SU-DHL-6 (cell line): ENCODE measurements around the gene ORC4.

Experiments
- H2AFZ ChIP-seq: fragments of 200-600 bp; sonication (generic); 2 replicates; pipeline ENCODE4 v1.6.1; 2014; ENCODE audit warnings: low read depth, mild to moderate bottlenecking, moderate library complexity, mixed read lengths, antibody characterized with exemption, low read length; ENCODE audit not compliant: severe bottlenecking
- H3F3A ChIP-seq: fragments of 200-600 bp; shearing (Covaris generic); 2 replicates; pipeline ENCODE4 v1.6.0; 2016; ENCODE audit warnings: antibody characterized with exemption, mild to moderate bottlenecking; ENCODE audit not compliant: insufficient read depth
- H3K27ac ChIP-seq: fragments of 200-600 bp; sonication (generic); 2 replicates; pipeline ENCODE4 v1.5.1; 2016; ENCODE audit warnings: low read depth, mild to moderate bottlenecking, low read length, moderate library complexity, mixed read lengths
- H3K27me3 ChIP-seq: fragments of 200-600 bp; sonication (generic), shearing (Covaris generic); 2 replicates; pipeline ENCODE4 v1.6.0; 2014; ENCODE audit warnings: mild to moderate bottlenecking, low read length
- H3K36me3 ChIP-seq: fragments of 200-600 bp; sonication (generic); 2 replicates; pipeline ENCODE4 v1.6.1; 2014; ENCODE audit warnings: mild to moderate bottlenecking, low read length, mixed read lengths
- H3K4me2 ChIP-seq: fragments of 300-600, 200-600 bp; shearing (Covaris generic), sonication (generic); 2 replicates; pipeline ENCODE4 v1.6.0; 2014; ENCODE audit warnings: low read length, low read depth, mild to moderate bottlenecking; ENCODE audit not compliant: poor library complexity, severe bottlenecking
- H3K4me3 ChIP-seq: fragments of 200-600 bp; sonication (generic); 2 replicates; pipeline ENCODE4 v1.5.1; 2014; ENCODE audit warnings: antibody characterized with exemption, low read length, mild to moderate bottlenecking, mixed read lengths; ENCODE audit not compliant: insufficient read depth, poor library complexity, severe bottlenecking
- H3K79me2 ChIP-seq: fragments of 200-600 bp; sonication (generic); 2 replicates; pipeline ENCODE4 v1.6.1; 2014; ENCODE audit warnings: mild to moderate bottlenecking, low read length, moderate library complexity; ENCODE audit not compliant: insufficient read depth
- H3K9ac ChIP-seq: fragments of 200-600 bp; sonication (generic); 2 replicates; pipeline ENCODE4 v1.7.0; 2014; ENCODE audit warnings: mild to moderate bottlenecking, low read length
- H3K9me2 ChIP-seq: fragments of 200-600 bp; sonication (generic); replicated peaks from 2 replicates; pipeline ENCODE4 v1.6.1; 2014; ENCODE audit warnings: low read length; ENCODE audit not compliant: insufficient read depth
- H3K9me3 ChIP-seq: fragments of 200-600 bp; sonication (generic); 2 replicates; pipeline ENCODE4 v1.6.1; 2014; ENCODE audit warnings: low read length, mixed read lengths; ENCODE audit not compliant: insufficient read depth
- H4K20me1 ChIP-seq: fragments of 200-600 bp; sonication (generic); 2 replicates; pipeline ENCODE4 v1.6.1; 2014; ENCODE audit warnings: low read depth, mild to moderate bottlenecking, antibody characterized with exemption, low read length, moderate library complexity, mixed read lengths
- CTCF ChIP-seq: fragments of 200-600 bp; sonication (generic); IDR thresholded peaks from one replicate; pipeline ENCODE4 v1.5.1; 2017; ENCODE audit warnings: antibody characterized with exemption, mild to moderate bottlenecking, low read length, moderate library complexity; ENCODE audit not compliant: insufficient read depth, poor library complexity, severe bottlenecking
- EZH2phosphoT487 ChIP-seq: fragments of 200-600 bp; sonication (generic), shearing (Covaris generic); conservative IDR thresholded peaks from 2 replicates; pipeline ENCODE4 v1.6.1; 2018; ENCODE audit warnings: mild to moderate bottlenecking, antibody characterized with exemption, low read length, moderate library complexity, mixed read lengths

The ORC4 gene

GRCh38 chr2:147937744-147938349 is 82.7 kb downstream of the ORC4 start:
- H3K36me3 ChIP-seq, result peaks cover 9% of the 10 kb centered on the region; the same call in 1 of the 2 replicates
- no peaks in the 10 kb centered on the region for H3K79me2 ChIP-seq
- no peaks in the 10 kb centered on the region for H4K20me1 ChIP-seq
- H3K27me3 ChIP-seq, result no peaks in the 10 kb centered on the region
- H2AFZ ChIP-seq, result no peak overlapping the region
- TF ChIP-seq CTCF (peak; percentile 80), EZH2phosphoT487 (no peak)
- H3K9me3 ChIP-seq, result no peaks in the 10 kb centered on the region
- H3K4me2 ChIP-seq, result no peak overlapping the region
- H3K9ac ChIP-seq, result no peak overlapping the region
- H3F3A ChIP-seq, result no peaks in the 10 kb centered on the region
- no peaks in the 10 kb centered on the region for H3K9me2 ChIP-seq
- H3K4me3 ChIP-seq, result no peak overlapping the region
- no peak overlapping the region for H3K27ac ChIP-seq

DNA sequence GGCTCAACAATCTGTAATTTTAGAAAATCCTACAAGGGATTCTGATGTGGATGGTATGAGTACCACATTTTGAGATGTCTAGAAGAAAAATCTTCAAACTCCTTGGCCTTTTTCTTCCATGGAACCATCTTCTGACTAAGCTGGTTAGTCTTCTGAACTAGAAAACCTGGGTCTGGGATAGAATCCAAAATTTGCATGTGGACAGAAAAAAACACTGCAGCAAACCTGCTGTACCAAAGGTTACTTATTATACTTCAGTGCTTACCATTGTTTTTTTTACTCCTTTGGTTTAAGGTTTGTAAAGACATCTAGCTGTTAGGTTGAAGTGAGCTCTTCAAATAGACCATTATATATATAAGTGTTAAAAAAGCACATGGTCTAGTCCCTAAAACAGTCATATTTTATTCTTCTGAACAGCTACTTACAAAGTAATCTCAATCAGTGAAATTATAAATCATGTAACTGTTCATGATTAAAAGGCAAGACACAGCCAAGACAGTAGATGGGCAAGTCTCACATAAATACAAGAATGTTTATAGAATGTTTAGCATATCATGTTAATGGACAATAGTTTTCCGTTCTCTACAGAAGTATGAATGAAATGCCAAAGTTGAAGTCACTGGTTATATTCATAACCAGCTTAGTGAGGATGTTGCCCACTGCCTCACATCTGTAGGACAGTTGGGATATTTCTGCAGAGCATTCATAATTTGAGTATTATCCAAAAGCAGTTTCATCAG is 85.5 kb downstream of the ORC4 start:
- H3K27ac ChIP-seq, result no peak overlapping the region
- H3F3A ChIP-seq, result no peaks in the 10 kb centered on the region
- H3K36me3 ChIP-seq, result peaks cover 9% of the 10 kb centered on the region; the same call in 1 of the 2 replicates
- no peaks in the 10 kb centered on the region for H3K79me2 ChIP-seq
- H3K4me3 ChIP-seq, result no peak overlapping the region
- H3K4me2 ChIP-seq, result no peak overlapping the region
- H3K9ac ChIP-seq, result no peak overlapping the region
- H3K9me3 ChIP-seq, result no peaks in the 10 kb centered on the region
- H3K27me3 ChIP-seq, result no peaks in the 10 kb centered on the region
- no peak for TF ChIP-seq EZH2phosphoT487
- no peaks in the 10 kb centered on the region for H4K20me1 ChIP-seq
- no peaks in the 10 kb centered on the region for H3K9me2 ChIP-seq
- H2AFZ ChIP-seq, result no peak overlapping the region

- H2AFZ ChIP-seq, result no peak overlapping the region
- H3K36me3 ChIP-seq, result peaks cover 9% of the 10 kb centered on the region; the same call in 1 of the 2 replicates
These were observed 86.6 kb downstream of the ORC4 start for GRCh38 chr2:147933931-147934330.

More at GRCh38 chr2:147933931-147934330, 86.6 kb downstream of the ORC4 start:
- no peaks in the 10 kb centered on the region for H3F3A ChIP-seq
- no peak overlapping the region for H3K4me3 ChIP-seq
- no peaks in the 10 kb centered on the region for H3K9me3 ChIP-seq
- TF ChIP-seq CTCF, result no peak
- TF ChIP-seq EZH2phosphoT487, result no peak
- H3K9ac ChIP-seq, result no peak overlapping the region
- H3K4me2 ChIP-seq, result no peak overlapping the region
- H3K79me2 ChIP-seq, result no peaks in the 10 kb centered on the region
- no peaks in the 10 kb centered on the region for H4K20me1 ChIP-seq
- no peak overlapping the region for H3K27ac ChIP-seq
- no peaks in the 10 kb centered on the region for H3K9me2 ChIP-seq
- no peaks in the 10 kb centered on the region for H3K27me3 ChIP-seq
